Right renal cortex interstitium (tissue), 3 donors: ENCODE results near the gene CD164L2. TPM values are rescaled to one million over a fixed set of nuclear protein-coding genes. Genes with fewer than 3 reads are reported as not detected.

Source experiments
- DNase-seq, 3 donors: peaks; one replicate each; pipeline ENCODE4 v3.0.0-alpha.2; 2013; ENCODE audit warnings: low read depth in 3 of 3, low spot score in 2 of 3
- polyA plus RNA-seq, 3 donors: library from polyadenylated mRNA; unstranded; fragments of 120-200 nt; gene quantifications; one replicate each; pipeline ENCODE4 v1.2.1, GENCODE V29; 2013; ENCODE audit not compliant: insufficient read length in 3 of 3

CD164L2 gene
- polyA plus RNA-seq, 3 donors, result 0.11 to 0.35 (median 0.25) TPM

- DNase-seq, result no peak
Measured at GRCh38 chr1:27330786-27331185, 52.3 kb downstream of the CD164L2 start.

Other genes starting within 250 kb of the CD164L2 start
- gene SLC9A1, start 228.2 kb downstream of the CD164L2 start, polyA plus RNA-seq, result 10 to 100 TPM; 19.6 to 23.0 (median 20.0) TPM
- 10 to 100 TPM; 38.8 to 43.2 (median 40.3) TPM for gene WDTC1, start 148.7 kb downstream of the CD164L2 start, polyA plus RNA-seq
- gene TMEM222, start 61.2 kb downstream of the CD164L2 start, polyA plus RNA-seq, result 10 to 100 TPM; 37.5 to 39.0 (median 39.0) TPM
- 1 to 10 TPM; 6.6 to 8.3 (median 6.7) TPM for gene SYTL1, start 41.3 kb downstream of the CD164L2 start, polyA plus RNA-seq
- gene MAP3K6, start 16.4 kb downstream of the CD164L2 start, polyA plus RNA-seq, result 1 to 10 TPM; 6.8 to 9.3 (median 7.6) TPM
- gene FCN3, start 8.5 kb downstream of the CD164L2 start, polyA plus RNA-seq, result 1 to 10 TPM; 1.6 to 2.5 (median 1.9) TPM
- under 1 TPM; 0.64 to 1.00 (median 0.98) TPM for gene GPR3, start 9.3 kb upstream of the CD164L2 start, polyA plus RNA-seq
- 100 to 1,000 TPM; 134 to 154 (median 140) TPM for gene WASF2, start 106.8 kb upstream of the CD164L2 start, polyA plus RNA-seq
- gene AHDC1, start 220.8 kb upstream of the CD164L2 start, polyA plus RNA-seq, result 10 to 100 TPM; 31.7 to 36.1 (median 36.1) TPM